ENCODE data around the gene HGS. TPM values are rescaled to one million over a fixed set of nuclear protein-coding genes. Genes with fewer than 3 reads are reported as not detected.

The HGS gene
- total and polyA plus RNA-seq, 2 of the 13 experiments (the other 11 are each of a cell fraction or from before 2014, with no cell fraction given): 73.3 to 78.1 TPM

DNA sequence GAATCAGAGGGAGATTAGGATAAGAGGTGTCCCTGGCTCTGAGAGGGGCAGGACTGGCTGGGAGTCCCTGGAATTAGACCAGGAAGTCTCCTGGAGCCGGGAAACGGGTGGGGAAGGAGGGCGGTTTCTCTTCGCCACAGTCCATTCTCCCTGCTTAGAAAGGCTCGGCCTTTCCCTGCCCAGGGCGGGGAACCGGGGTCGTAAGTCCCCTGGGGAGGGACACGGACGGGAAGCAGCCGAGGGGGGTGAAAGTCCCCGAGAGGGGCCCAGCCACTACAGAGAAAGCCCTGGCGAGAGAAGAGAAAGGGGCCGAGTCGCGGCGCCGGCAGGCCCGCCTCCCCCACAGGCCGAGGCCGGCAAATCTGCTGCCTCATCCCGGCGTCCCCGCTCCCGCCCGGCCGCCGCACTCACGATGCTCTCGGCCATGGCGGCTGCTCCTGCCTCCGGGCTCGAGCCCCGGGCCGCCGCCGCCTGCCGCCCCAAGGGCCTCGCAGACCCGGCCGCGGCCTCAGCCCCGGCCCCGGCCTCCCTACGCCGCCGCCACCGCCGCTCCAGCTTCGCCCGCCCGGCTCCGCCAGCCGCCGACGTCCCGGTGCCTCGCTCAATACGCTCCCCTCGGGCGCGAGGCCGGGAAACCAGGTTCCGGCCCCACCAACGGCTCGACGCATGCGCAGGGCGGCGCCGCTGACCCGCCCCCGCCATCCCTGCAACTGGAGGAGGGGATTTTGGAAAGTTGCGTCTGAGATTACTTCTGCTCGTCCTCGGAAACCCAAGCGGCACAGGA lies 47.1 kb upstream of the HGS start, which contains the start of the genes NPLOC4 and TSPAN10 (continued):
- TF ChIP-seq, protein P1, sequence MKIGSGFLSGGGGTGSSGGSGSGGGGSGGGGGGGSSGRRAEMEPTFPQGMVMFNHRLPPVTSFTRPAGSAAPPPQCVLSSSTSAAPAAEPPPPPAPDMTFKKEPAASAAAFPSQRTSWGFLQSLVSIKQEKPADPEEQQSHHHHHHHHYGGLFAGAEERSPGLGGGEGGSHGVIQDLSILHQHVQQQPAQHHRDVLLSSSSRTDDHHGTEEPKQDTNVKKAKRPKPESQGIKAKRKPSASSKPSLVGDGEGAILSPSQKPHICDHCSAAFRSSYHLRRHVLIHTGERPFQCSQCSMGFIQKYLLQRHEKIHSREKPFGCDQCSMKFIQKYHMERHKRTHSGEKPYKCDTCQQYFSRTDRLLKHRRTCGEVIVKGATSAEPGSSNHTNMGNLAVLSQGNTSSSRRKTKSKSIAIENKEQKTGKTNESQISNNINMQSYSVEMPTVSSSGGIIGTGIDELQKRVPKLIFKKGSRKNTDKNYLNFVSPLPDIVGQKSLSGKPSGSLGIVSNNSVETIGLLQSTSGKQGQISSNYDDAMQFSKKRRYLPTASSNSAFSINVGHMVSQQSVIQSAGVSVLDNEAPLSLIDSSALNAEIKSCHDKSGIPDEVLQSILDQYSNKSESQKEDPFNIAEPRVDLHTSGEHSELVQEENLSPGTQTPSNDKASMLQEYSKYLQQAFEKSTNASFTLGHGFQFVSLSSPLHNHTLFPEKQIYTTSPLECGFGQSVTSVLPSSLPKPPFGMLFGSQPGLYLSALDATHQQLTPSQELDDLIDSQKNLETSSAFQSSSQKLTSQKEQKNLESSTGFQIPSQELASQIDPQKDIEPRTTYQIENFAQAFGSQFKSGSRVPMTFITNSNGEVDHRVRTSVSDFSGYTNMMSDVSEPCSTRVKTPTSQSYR (CRISPR knock-in tag; IDR thresholded peaks at IDR 0.05; ENCODE audit: borderline replicate concordance): peak; percentile 83
- TF ChIP-seq ZNF75D (CRISPR knock-in tag; IDR thresholded peaks at IDR 0.05; ENCODE audit: borderline replicate concordance): no peak
- TF ChIP-seq ZNF329 (CRISPR knock-in tag; IDR thresholded peaks at IDR 0.05; ENCODE audit: low read depth): peak; percentile 91
- TF ChIP-seq, protein P2, sequence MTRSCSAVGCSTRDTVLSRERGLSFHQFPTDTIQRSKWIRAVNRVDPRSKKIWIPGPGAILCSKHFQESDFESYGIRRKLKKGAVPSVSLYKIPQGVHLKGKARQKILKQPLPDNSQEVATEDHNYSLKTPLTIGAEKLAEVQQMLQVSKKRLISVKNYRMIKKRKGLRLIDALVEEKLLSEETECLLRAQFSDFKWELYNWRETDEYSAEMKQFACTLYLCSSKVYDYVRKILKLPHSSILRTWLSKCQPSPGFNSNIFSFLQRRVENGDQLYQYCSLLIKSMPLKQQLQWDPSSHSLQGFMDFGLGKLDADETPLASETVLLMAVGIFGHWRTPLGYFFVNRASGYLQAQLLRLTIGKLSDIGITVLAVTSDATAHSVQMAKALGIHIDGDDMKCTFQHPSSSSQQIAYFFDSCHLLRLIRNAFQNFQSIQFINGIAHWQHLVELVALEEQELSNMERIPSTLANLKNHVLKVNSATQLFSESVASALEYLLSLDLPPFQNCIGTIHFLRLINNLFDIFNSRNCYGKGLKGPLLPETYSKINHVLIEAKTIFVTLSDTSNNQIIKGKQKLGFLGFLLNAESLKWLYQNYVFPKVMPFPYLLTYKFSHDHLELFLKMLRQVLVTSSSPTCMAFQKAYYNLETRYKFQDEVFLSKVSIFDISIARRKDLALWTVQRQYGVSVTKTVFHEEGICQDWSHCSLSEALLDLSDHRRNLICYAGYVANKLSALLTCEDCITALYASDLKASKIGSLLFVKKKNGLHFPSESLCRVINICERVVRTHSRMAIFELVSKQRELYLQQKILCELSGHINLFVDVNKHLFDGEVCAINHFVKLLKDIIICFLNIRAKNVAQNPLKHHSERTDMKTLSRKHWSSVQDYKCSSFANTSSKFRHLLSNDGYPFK (CRISPR knock-in tag; IDR thresholded peaks at IDR 0.05; ENCODE audit: borderline replicate concordance): no peak
- TF ChIP-seq, protein P3, sequence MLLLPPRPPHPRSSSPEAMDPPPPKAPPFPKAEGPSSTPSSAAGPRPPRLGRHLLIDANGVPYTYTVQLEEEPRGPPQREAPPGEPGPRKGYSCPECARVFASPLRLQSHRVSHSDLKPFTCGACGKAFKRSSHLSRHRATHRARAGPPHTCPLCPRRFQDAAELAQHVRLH (CRISPR knock-in tag; IDR thresholded peaks at IDR 0.05; ENCODE audit: borderline replicate concordance, low read depth): peak; percentile 95
- TF ChIP-seq ZKSCAN8 (CRISPR knock-in tag; IDR thresholded peaks at IDR 0.05; ENCODE audit: borderline replicate concordance): peak; percentile 84; the same call in 1 of the 2 replicates
- TF ChIP-seq NR2F6 (IDR thresholded peaks at IDR 0.05): no peak
- peak; percentile 70; the same call in 1 of the 2 replicates for TF ChIP-seq NR2F6 (CRISPR knock-in tag; IDR thresholded peaks at IDR 0.05)
- TF ChIP-seq ZBTB38 (CRISPR knock-in tag; IDR thresholded peaks at IDR 0.05): peak; percentile 65; the same call in 1 of the 2 replicates
- no peak for TF ChIP-seq CC2D1A (CRISPR knock-in tag; IDR thresholded peaks at IDR 0.05)
- peak; percentile 82; the same call in 1 of the 2 replicates for TF ChIP-seq MAF1 (CRISPR knock-in tag; IDR thresholded peaks at IDR 0.05; ENCODE audit: borderline replicate concordance)
- TF ChIP-seq ZNF678 (CRISPR knock-in tag; IDR thresholded peaks at IDR 0.05): no peak
- TF ChIP-seq FOXO1 (CRISPR knock-in tag; IDR thresholded peaks at IDR 0.05): peak; percentile 93
- peak; percentile 97 for TF ChIP-seq SPEN (CRISPR knock-in tag; IDR thresholded peaks at IDR 0.05; ENCODE audit: low read depth)
- 0 out of 2 replicates have a peak, but pooled peaks have one; percentile 30 for TF ChIP-seq ZNF317 (CRISPR knock-in tag; IDR thresholded peaks at IDR 0.05)
- 0 out of 2 replicates have a peak, but pooled peaks have one; percentile 58 for TF ChIP-seq ZNF746 (CRISPR knock-in tag; IDR thresholded peaks at IDR 0.05)
- TF ChIP-seq PRDM4 (CRISPR knock-in tag; IDR thresholded peaks at IDR 0.05; ENCODE audit: borderline replicate concordance): no peak; the same call in 1 of the 2 replicates
- peak; percentile 41 for TF ChIP-seq NFYB (CRISPR knock-in tag; IDR thresholded peaks at IDR 0.05)
- peak; percentile 85 for TF ChIP-seq REL (CRISPR knock-in tag; conservative IDR thresholded peaks at IDR 0.05)
- TF ChIP-seq TBX2 (CRISPR knock-in tag; IDR thresholded peaks at IDR 0.05; ENCODE audit: borderline replicate concordance): no peak
